Stimulated activated naive CD4-positive, alpha-beta T cell (primary cell): Measurements from ENCODE around the gene DRD3.
A peak's percentile ranks its signal among the peaks of the same experiment; 100 is the strongest.

ENCODE experiments used
- DNase-seq, 6 experiments: peaks; one replicate each; lab custom pipeline; 2025; lab: John Stamatoyannopoulos, UW

The DRD3 gene

GRCh38 chr3:114179575-114179974 lies 723 bp upstream of the DRD3 start:
- DNase-seq = no peak

- no peak for DNase-seq
Measured at GRCh38 chr3:114176890-114177289, 2.0 kb downstream of the DRD3 start.

- DNase-seq = no peak
Measured at GRCh38 chr3:114176487-114176886, 2.4 kb downstream of the DRD3 start.

GRCh38 chr3:114175204-114175987 lies 3.5 kb downstream of the DRD3 start:
- no peak for DNase-seq

GRCh38 chr3:114171677-114172076 lies 7.2 kb downstream of the DRD3 start:
- DNase-seq = no peak

- no peak for DNase-seq
Measured at GRCh38 chr3:114168150-114168549, 10.7 kb downstream of the DRD3 start.

- no peak for DNase-seq
Measured at GRCh38 chr3:114157321-114157720, 21.5 kb downstream of the DRD3 start.

- peak in 3 of 6 experiments; percentile 0 to 12 (median 4) for DNase-seq
Measured at GRCh38 chr3:114155370-114155821, 23.5 kb downstream of the DRD3 start.

- DNase-seq = no peak
Measured at GRCh38 chr3:114154321-114154821, 24.5 kb downstream of the DRD3 start.

GRCh38 chr3:114152519-114153151 lies 26.2 kb downstream of the DRD3 start:
- DNase-seq = peak; percentile 44 to 81 (median 69)

- DNase-seq = no peak
Measured at GRCh38 chr3:114151091-114151490, 27.8 kb downstream of the DRD3 start.

GRCh38 chr3:114147251-114147650 lies 31.6 kb downstream of the DRD3 start:
- no peak for DNase-seq

GRCh38 chr3:114144909-114145688 lies 33.8 kb downstream of the DRD3 start:
- no peak for DNase-seq

- no peak for DNase-seq
Measured at GRCh38 chr3:114143817-114144216, 35.0 kb downstream of the DRD3 start.

- DNase-seq = no peak
Measured at GRCh38 chr3:114139836-114140235, 39.0 kb downstream of the DRD3 start.

- no peak for DNase-seq
Measured at GRCh38 chr3:114133947-114134346, 44.9 kb downstream of the DRD3 start.

- DNase-seq = no peak
Measured at GRCh38 chr3:114132500-114132899, 46.4 kb downstream of the DRD3 start.

- DNase-seq = no peak
Measured at GRCh38 chr3:114128826-114129225, 50.0 kb downstream of the DRD3 start.

GRCh38 chr3:114128231-114128630 lies 50.6 kb downstream of the DRD3 start:
- DNase-seq = no peak

GRCh38 chr3:114127517-114127916 lies 51.3 kb downstream of the DRD3 start:
- DNase-seq = no peak

GRCh38 chr3:114126461-114126860 lies 52.4 kb downstream of the DRD3 start:
- no peak for DNase-seq

- no peak for DNase-seq
Measured at GRCh38 chr3:114122027-114122709, 56.7 kb downstream of the DRD3 start.
